Hepatocyte (in vitro differentiated cells): Measurements from ENCODE around the gene CKS1B. TPM values are rescaled to one million over a fixed set of nuclear protein-coding genes. Genes with fewer than 3 reads are reported as not detected.

Experiments
- DNase-seq: peaks from one replicate; pipeline ENCODE4 v3.0.0-alpha.2; 2016; ENCODE audit warnings: low spot score
- H2AFZ ChIP-seq: fragments of 200-600 bp; sonication (generic); 2 replicates; pipeline ENCODE4 v1.6.0; 2016; ENCODE audit warnings: antibody characterized with exemption, mild to moderate bottlenecking
- H3K27ac ChIP-seq: fragments of 200-600 bp; sonication (generic); 2 replicates; pipeline ENCODE4 v1.5.1; 2016; ENCODE audit warnings: mild to moderate bottlenecking
- H3K27me3 ChIP-seq: fragments of 200-600 bp; sonication (generic); 2 replicates; pipeline ENCODE4 v1.6.1; 2016
- H3K36me3 ChIP-seq: fragments of 200-600 bp; sonication (generic); replicated peaks from 2 replicates; pipeline ENCODE4 v1.5.1; 2016; ENCODE audit warnings: low read depth; ENCODE audit not compliant: insufficient read depth
- H3K4me1 ChIP-seq: fragments of 200-600 bp; sonication (generic); 2 replicates; pipeline ENCODE4 v1.5.1; 2016; ENCODE audit warnings: mild to moderate bottlenecking, moderate library complexity; ENCODE audit not compliant: insufficient read depth
- H3K4me2 ChIP-seq: fragments of 200-600 bp; sonication (generic); 2 replicates; pipeline ENCODE4 v1.6.0; 2016
- H3K4me3 ChIP-seq: fragments of 200-600 bp; sonication (generic); 2 replicates; pipeline ENCODE4 v1.5.1; 2016; ENCODE audit warnings: mild to moderate bottlenecking
- H3K79me2 ChIP-seq: fragments of 200-600 bp; sonication (generic); 2 replicates; pipeline ENCODE4 v1.6.0; 2017; ENCODE audit warnings: mild to moderate bottlenecking
- H3K9me2 ChIP-seq: fragments of 200-600 bp; sonication (generic); replicated peaks from 2 replicates; pipeline ENCODE4 v1.6.0; 2017; ENCODE audit warnings: mild to moderate bottlenecking; ENCODE audit not compliant: insufficient read depth
- H3K9me3 ChIP-seq: fragments of 200-600 bp; sonication (generic); 2 replicates; pipeline ENCODE4 v1.5.1; 2016; ENCODE audit warnings: low read depth, mild to moderate bottlenecking
- H4K20me1 ChIP-seq: fragments of 200-600 bp; sonication (generic); 2 replicates; pipeline ENCODE4 v1.6.0; 2016; ENCODE audit warnings: mild to moderate bottlenecking; ENCODE audit not compliant: insufficient read depth, poor library complexity, severe bottlenecking
- CTCF ChIP-seq: fragments of 200-600 bp; sonication (generic); IDR thresholded peaks from 2 replicates; pipeline ENCODE4 v1.5.1; 2016; ENCODE audit warnings: antibody characterized with exemption, mild to moderate bottlenecking; ENCODE audit not compliant: poor library complexity
- EZH2 ChIP-seq: fragments of 200-600 bp; sonication (generic); IDR thresholded peaks from 2 replicates; pipeline ENCODE4 v1.6.1; 2016; ENCODE audit warnings: antibody characterized with exemption, mild to moderate bottlenecking, borderline replicate concordance
- EZH2phosphoT487 ChIP-seq: fragments of 200-600 bp; sonication (generic); IDR thresholded peaks from one replicate; pipeline ENCODE4 v1.6.1; 2018; ENCODE audit warnings: antibody characterized with exemption, mild to moderate bottlenecking, low read depth, moderate library complexity; ENCODE audit not compliant: unreplicated experiment, severe bottlenecking
- WGBS: methylation state at CpG from one replicate; pipeline ENCODE4 v1.1.6; 2016; ENCODE audit warnings: low lambda C conversion rate; ENCODE audit errors: missing lambda C conversion rate; 5-methylcytosine and 5-hydroxymethylcytosine counted together
- polyA plus RNA-seq: library from polyadenylated mRNA; unstranded; fragments of >200 nt; fragmentation: Nextera tagmentation; extraction: Ambion mirVana; gene quantifications from 2 replicates; pipeline ENCODE4 v1.2.1, GENCODE V29; 2016
- total RNA-seq: library from RNA; depleted of rRNA; stranded (reverse); fragments of >200 nt; gene quantifications from 2 replicates; pipeline ENCODE4 v1.2.3, GENCODE V29; 2014

CKS1B gene
- total and polyA plus RNA-seq, 2 experiments from 2014 or later = 40.4 to 91.3 TPM

- no peaks in the 10 kb centered on the region for H3K36me3 ChIP-seq
- H3K79me2 ChIP-seq = peaks cover 43% of the 10 kb centered on the region
- TF ChIP-seq EZH2phosphoT487 (no peak), EZH2 (no peak), CTCF (no peak)
- no peaks in the 10 kb centered on the region for H3K9me2 ChIP-seq
- peak overlapping the region; percentile 77 for H3K4me2 ChIP-seq
- no peaks in the 10 kb centered on the region for H3K27me3 ChIP-seq
- no peaks in the 10 kb centered on the region for H4K20me1 ChIP-seq
- no peak overlapping the region for H2AFZ ChIP-seq
- H3K4me1 ChIP-seq = peaks cover 29% of the 10 kb centered on the region
- H3K9me3 ChIP-seq = no peaks in the 10 kb centered on the region
- no peak for DNase-seq
- 62% methylated on average over 3 of the region's 3 CpGs for WGBS
- H3K4me3 ChIP-seq = no peak overlapping the region
- peak overlapping the region; percentile 74 for H3K27ac ChIP-seq
These were observed 19.9 kb upstream of the CKS1B start for GRCh38 chr1:154954541-154954940.

- Histone ChIP-seq H2AFZ (peak overlapping the region; percentile 38), H3K9me2 (no peaks in the 10 kb centered on the region), H3K27ac (peak overlapping the region; percentile 74), H4K20me1 (no peaks in the 10 kb centered on the region), H3K9me3 (no peaks in the 10 kb centered on the region), H3K27me3 (no peaks in the 10 kb centered on the region), H3K36me3 (no peaks in the 10 kb centered on the region), H3K4me1 (peaks cover 30% of the 10 kb centered on the region), H3K4me2 (peak overlapping the region; percentile 77), H3K79me2 (peaks cover 49% of the 10 kb centered on the region), H3K4me3 (peak overlapping the region; percentile 12)
- WGBS = 27% methylated on average over 4 of the region's 4 CpGs
- TF ChIP-seq EZH2 (no peak), CTCF (no peak), EZH2phosphoT487 (no peak)
- DNase-seq = peak; percentile 83
These were observed 19.3 kb upstream of the CKS1B start for GRCh38 chr1:154955039-154955717.

GRCh38 chr1:154955718-154956543 lies 18.6 kb upstream of the CKS1B start, which contains the start of gene PBXIP1:
TSS of gene PBXIP1 (minus strand) at chr1:154956099. CDS start at chr1:154953721, 2,378 bp downstream.
- H3K79me2 ChIP-seq = peaks cover 56% of the 10 kb centered on the region
- 2% methylated on average over 18 of the region's 18 CpGs for WGBS

More at GRCh38 chr1:154955718-154956543, 18.6 kb upstream of the CKS1B start, which contains the start of gene PBXIP1:
- H3K4me1 ChIP-seq = peaks cover 37% of the 10 kb centered on the region
- H3K4me3 ChIP-seq = peak within 1 kb of the TSS; percentile 27
- TF ChIP-seq EZH2phosphoT487 (no peak), CTCF (peak; percentile 49)
- peak; percentile 92 for DNase-seq
- no peaks in the 10 kb centered on the region for H3K27me3 ChIP-seq
- H3K27ac ChIP-seq = peak within 1 kb of the TSS; percentile 74
- no peaks in the 10 kb centered on the region for H3K9me3 ChIP-seq
- H3K36me3 ChIP-seq = no peaks in the 10 kb centered on the region
- peak within 1 kb of the TSS; percentile 77 for H3K4me2 ChIP-seq
- H4K20me1 ChIP-seq = no peaks in the 10 kb centered on the region
- H2AFZ ChIP-seq = peak within 1 kb of the TSS; percentile 38
- no peaks in the 10 kb centered on the region for H3K9me2 ChIP-seq
